ENCODE data around the gene PRR20C.
"Not testable (repeated sequence)": the region's sequence is repeated elsewhere in the genome, so short reads cannot be mapped to it uniquely, and the experiment has no call there.

PRR20C gene

DNA sequence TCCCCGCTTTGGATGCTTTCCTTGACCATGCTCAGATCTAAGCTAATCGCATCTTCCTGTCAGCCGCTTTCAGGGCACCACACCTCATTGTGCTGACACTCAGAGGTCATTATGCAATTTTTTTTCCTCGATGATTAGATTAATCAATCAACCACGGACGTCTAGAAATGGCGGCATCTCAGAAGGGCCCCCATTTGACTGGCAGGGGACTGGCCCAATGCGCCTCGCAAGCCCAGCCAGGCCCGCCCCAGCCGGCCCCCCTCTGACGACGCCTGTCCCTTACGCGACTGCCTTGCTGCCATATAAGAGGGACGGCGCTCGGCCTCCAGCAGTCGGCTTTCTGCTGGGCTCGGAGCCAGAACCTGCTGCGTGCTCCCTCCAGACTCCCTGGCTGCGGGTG is 6.5 kb downstream of the PRR20C start, which contains the start of gene PRR20D:
PRR20D (plus strand) TSS at position 301 of the 400 bp plus-strand sequence. CDS start 387 bp downstream, outside the sequence.
- CTCF ChIA-PET; H3K27ac ChIP-seq; DNase-seq (ENCODE audit: low spot score); POLR2A ChIA-PET (ENCODE audit: low non-redundant PET): not testable (repeated sequence)

DNA sequence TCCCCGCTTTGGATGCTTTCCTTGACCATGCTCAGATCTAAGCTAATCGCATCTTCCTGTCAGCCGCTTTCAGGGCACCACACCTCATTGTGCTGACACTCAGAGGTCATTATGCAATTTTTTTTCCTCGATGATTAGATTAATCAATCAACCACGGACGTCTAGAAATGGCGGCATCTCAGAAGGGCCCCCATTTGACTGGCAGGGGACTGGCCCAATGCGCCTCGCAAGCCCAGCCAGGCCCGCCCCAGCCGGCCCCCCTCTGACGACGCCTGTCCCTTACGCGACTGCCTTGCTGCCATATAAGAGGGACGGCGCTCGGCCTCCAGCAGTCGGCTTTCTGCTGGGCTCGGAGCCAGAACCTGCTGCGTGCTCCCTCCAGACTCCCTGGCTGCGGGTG is 13.0 kb downstream of the PRR20C start, which contains the start of gene PRR20E:
PRR20E (plus strand) TSS at position 301 of the 400 bp plus-strand sequence. CDS start 387 bp downstream, outside the sequence.
- POLR2A ChIA-PET (ENCODE audit: low non-redundant PET), result not testable (repeated sequence)

DNA sequence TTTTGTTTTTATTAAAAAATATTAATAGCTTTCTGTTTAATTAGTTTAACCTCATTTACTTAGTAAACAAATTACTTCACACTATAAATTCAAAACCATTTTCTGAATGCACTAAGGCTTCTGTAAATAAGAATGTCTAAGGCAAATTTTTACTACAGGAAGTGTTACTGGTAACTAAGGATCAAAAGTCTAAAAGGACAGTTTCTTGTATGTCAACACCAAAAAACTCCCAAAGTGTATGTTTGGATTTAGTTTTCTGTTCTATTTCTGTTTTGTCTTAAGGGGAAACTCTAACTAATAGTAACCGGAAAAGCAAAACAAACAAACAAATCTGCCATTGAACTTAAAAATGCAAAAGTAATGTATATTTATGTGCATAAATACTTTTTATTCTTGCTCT is 37.8 kb downstream of the PRR20C start:
- no peak for DNase-seq (ENCODE audit: low spot score)
- ChIA-PET CTCF (no interaction called here), POLR2A (ENCODE audit: low non-redundant PET) (no interaction called here)
- TF ChIP-seq, protein P1, sequence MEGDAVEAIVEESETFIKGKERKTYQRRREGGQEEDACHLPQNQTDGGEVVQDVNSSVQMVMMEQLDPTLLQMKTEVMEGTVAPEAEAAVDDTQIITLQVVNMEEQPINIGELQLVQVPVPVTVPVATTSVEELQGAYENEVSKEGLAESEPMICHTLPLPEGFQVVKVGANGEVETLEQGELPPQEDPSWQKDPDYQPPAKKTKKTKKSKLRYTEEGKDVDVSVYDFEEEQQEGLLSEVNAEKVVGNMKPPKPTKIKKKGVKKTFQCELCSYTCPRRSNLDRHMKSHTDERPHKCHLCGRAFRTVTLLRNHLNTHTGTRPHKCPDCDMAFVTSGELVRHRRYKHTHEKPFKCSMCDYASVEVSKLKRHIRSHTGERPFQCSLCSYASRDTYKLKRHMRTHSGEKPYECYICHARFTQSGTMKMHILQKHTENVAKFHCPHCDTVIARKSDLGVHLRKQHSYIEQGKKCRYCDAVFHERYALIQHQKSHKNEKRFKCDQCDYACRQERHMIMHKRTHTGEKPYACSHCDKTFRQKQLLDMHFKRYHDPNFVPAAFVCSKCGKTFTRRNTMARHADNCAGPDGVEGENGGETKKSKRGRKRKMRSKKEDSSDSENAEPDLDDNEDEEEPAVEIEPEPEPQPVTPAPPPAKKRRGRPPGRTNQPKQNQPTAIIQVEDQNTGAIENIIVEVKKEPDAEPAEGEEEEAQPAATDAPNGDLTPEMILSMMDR (conservative IDR thresholded peaks at IDR 0.05; ENCODE audit: low read depth), result no peak
- H3K27ac ChIP-seq, result no peak overlapping the region

More for the DNA sequence above, 13.0 kb downstream of the PRR20C start, which contains the start of gene PRR20E:
- CTCF ChIA-PET; DNase-seq (ENCODE audit: low spot score); H3K27ac ChIP-seq: not testable (repeated sequence)

Data from RWPE1 (cell line).